Cerebellar nuclear complex (tissue), 1 donor: Measurements from ENCODE around the gene CRYGS.
"Not testable (repeated sequence)": the region's sequence is repeated elsewhere in the genome, so short reads cannot be mapped to it uniquely, and the experiment has no call there.

Experiments used
- DNase-seq, 2 experiments: peaks; one replicate each; lab custom pipeline; 2025; lab: John Stamatoyannopoulos, UW

The CRYGS gene

DNA sequence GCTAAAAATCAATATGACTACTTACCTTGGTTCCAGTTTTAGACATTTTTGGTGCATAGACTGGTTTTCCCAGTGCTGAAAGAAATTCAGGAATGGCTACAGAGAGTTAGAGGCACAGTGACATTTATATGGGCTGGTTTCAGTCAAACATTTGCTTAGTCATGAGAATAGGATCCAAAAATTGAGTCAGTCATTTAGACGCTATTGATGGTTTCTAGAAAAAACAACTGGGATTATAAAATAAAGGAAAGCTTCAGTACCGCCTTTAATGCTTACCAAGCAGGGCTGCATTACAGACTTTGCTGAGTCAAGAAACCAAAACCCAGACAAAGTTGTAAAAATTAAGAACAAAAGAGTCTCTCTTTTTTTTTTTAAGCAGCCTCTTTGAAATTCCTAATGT is at the start of gene CRYGS:
Gene CRYGS (minus strand): TSS at position 100 of the 400 bp plus-strand sequence. CDS start 54 bp downstream, at position 46.
- DNase-seq = no peak

DNA sequence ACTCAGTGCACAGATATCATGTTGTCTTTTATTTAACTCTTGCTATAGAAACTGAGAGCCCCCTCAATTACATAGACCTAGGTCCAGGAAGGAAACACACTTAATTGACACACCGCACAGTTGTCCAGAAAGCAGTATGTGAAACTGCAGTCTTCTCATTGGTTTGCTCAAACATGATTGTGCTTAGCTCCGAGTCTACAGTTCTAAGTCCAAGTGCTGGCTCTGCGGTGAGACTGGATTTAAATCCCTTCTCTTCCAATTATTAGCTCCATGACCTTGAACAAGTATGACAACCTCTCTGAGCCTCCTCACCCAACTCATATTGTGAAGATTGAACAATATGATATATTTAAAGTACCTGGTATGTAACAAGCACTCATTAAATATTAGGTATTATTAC is 49.7 kb upstream of the CRYGS start:
- no peak for DNase-seq

DNA sequence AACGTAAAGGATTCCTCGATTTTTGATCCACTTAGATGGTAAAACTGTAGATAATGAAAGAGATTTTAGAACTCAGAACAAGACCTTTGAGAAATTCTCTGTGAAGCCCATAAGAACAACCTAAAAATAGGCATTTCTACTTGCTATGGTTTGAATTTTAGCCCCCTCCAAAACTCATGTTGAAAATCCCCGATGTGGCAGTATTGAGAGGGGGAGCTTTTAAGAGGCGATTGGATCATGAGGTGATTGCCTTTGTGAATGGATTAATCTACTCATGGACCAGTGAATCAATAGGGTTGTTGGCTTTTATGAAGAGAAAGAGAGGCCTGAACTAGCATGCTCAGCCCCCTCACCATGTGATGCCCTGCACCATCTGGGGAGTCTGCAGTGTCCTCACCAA is 48.5 kb upstream of the CRYGS start:
- no peak for DNase-seq

DNA sequence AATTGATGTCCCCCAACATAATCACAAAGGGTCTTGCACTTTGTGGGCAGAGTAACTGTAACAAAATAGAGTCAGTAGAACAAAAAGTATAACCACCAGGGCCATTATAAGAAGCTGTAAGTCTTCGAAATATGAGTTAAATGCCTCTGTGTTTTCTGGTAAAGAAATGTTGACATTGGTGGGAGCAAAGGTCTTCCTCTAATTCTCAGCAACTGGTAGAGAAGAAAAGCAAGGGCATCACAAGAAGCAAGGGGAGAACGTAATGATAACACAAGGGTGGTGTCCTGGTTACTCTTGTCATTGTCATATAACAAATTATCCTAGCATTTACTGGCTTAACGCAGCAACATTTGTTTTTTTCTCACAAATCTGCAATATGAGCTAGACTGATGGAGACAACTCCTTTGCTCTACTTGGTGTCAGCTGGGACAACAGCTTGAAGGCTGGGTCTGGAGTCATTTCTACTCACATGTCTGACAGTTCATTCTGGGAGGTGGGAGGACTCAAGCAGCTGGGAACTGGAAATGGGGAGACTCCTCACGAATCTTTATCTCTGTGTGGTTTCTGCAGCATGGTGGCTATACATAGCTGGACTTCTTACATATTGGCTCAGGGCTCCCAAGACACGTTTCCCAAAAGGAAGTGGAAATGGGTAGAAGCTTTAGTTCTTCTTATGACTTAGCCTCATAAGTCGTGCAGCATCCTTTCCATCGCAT is 46.6 kb upstream of the CRYGS start:
- DNase-seq = no peak

DNA sequence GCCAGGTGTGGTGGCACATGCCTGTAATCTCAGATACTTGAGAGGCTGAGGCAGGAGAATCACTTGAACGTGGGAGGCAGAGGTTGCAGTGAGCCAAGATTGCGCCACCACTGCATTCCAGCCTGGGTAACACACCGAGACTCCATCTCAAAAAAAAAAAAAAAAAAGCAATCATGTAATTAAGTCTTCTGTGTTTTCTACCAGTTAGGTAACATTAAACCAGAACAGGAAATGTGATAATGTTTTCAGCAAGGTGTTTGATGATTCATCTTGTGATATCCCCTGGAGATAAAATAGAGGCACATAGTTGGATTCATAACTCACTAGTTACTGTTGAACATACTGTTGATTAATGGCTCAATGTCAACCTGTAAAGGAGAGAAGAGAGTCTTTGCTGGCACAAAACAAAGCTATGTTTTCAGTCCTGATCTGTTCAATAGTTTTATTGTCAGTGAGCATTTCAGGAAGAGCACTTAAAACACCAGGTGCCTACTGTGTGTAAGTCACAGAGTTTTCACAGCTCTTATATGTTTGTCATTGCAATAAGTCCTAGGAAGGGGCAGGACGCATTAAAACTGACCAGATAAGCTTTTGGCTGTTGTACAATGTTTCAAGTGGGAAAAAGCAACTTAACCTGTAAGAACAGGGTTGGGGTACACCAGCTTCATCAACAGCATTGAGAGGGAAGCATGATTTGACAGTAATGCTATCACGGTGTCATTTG is 45.8 kb upstream of the CRYGS start:
- DNase-seq = no peak

DNA sequence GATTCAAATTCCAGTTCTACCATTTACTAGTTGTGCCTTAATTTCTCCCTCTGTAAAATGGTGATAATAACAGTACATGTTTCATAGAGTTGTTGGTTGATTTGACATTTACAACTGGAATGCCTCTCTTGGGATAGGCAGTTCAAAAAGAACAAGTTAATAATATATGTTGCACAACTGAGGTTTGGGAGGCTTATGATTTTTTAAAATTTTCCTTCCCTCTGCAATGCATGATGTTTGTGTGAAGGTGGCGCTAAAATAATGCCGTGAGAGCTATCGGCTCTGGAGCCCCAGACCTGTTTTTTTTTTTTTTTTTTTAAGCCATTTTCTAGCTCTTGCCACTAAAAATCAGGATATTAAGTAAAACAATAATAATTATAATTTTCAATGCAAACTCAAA is 44.9 kb upstream of the CRYGS start:
- DNase-seq = no peak

DNA sequence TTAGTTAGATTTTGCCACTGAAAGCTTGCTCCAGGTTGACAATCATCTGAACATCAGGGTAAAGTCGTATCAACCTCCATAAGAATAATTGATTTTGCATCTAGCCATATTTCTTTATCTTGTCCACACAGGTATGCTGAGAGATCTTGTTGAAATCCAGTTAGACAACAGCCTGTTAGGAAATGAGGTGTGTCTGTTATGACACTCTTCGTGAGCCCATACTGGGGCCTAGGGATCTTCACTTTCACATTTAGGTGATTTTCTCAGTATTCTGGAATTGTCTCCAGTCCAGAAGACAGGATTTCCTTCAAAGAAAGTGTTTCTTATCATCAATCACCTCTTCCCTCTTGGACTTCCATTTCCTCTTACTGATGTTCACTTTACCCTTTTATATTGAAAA is 44.5 kb upstream of the CRYGS start:
- no peak for DNase-seq

DNA sequence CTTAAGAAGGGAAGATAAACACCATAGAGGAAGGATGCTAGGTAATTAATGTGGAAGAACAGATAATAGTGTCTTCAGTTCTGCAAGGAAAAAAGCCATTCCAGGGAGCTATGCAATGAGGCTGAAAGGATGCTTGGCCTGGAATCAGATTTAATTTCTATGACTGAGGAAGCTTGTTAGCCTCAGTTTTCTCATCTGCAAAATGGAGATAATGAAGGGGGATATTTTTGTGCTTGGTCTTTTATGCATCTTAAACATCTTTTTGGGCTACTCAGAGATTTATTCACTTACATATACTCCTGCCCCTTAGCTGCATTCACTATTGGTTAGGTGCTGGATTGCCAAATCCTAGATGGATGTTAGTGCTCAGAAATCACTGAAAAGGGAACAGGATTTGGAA is 43.0 kb upstream of the CRYGS start:
- no peak for DNase-seq

DNA sequence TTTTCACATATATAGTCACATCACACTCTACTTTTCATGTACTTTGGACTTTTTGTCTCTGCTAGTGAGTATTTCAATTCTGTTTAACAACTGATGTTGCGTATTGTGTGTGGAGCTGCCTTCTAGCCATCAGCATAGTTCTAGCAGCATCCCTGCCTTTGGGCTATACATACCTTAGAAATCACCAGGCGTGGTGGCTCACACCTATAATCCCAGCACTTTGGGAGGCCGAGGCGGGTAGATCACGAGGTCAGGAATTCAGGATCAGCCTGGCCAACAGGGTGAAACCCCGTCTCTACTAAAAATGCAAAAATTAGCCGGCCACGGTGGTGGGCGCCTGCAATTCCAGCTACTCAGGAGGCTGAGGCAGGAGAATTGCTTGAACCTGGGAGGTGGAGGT is 42.1 kb upstream of the CRYGS start:
- DNase-seq = not testable (repeated sequence)

DNA sequence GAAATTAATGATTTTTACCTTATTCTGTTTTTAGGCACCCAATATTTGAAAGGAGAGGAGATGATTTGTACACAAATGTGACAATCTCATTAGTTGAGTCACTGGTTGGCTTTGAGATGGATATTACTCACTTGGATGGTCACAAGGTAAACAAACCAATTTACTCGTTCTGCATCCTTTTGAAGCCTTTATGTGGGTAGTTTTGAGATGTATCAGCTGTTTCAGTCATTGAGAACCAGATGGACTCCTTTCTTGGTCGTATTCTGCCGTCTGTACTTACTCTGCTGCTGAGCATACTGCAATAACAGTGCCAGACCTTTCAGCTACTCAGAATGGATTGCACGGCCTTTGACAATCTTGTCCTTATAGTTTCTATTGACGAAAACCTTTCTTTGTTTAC is 39.7 kb upstream of the CRYGS start:
- DNase-seq = no peak

DNA sequence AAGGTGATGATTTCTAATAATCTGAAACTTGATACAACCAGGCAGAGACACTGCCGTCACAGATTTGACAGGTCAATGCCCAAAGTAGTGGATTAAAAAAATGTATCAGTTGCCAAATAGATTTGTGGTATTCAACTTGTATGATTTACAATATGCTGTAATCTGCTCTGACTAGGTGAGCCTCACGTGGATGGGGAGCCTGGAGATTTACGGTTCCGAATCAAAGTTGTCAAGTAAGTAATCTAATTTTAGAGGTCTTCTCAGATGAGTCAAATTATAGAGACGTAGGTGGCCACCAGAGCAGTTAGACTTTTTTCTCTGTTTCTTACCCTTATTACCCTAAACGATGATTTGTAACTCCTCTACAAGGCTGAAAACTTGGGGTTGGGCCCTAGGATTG is 38.4 kb upstream of the CRYGS start:
- no peak for DNase-seq

DNA sequence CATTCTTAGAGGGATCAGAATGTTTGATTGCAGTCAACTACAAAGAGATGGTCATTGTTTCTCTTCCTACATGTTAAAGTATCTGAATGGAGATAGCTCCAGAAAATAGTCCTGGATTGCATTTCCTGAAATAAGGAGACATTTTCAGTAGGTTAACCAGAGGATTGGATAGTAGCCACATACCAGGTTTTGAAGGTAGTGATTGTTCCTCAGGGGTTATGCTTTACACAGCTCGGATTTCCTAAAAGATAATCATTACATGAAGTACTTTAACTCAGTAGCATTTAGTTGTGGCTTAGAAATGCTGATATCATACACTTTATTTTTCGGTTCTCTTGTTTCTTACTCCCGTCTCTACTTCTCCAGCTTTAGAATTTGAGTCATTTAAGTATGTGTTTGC is 36.6 kb upstream of the CRYGS start:
- no peak for DNase-seq

DNA sequence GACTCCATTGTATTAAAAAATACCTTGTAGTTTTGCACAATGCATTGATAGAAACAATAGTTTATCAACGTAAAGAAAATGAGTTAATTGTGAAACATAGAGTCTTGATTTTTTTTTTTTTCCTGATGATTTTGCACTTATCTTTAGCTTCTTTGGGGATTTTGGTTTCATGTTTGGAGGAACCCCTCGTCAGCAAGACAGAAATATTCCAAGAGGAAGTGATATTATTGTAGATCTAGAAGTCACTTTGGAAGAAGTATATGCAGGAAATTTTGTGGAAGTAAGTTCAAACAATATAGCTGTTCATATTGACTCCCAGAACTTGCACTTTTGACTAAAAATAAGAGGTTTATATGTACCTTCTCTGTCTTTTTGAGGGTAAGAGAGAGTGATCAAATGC is 33.3 kb upstream of the CRYGS start:
- DNase-seq = no peak

DNA sequence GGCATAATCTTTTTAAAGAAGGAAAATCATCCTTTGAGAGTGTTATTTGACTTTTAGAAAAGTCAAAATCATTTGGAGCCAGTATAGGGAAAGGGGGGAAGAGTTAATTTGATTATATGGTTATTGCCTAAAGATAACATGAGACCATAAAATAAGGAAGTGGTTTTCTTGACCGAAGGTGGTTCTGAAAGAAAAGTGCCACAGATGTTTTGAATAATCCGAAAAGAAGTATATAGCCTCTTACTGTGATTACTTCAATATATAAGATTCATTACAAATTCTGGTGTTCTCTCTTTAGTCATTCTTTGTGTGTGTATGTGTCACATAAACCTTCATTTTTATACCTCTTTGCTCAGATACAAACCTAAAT is 27.4 kb upstream of the CRYGS start:
- DNase-seq = no peak

DNA sequence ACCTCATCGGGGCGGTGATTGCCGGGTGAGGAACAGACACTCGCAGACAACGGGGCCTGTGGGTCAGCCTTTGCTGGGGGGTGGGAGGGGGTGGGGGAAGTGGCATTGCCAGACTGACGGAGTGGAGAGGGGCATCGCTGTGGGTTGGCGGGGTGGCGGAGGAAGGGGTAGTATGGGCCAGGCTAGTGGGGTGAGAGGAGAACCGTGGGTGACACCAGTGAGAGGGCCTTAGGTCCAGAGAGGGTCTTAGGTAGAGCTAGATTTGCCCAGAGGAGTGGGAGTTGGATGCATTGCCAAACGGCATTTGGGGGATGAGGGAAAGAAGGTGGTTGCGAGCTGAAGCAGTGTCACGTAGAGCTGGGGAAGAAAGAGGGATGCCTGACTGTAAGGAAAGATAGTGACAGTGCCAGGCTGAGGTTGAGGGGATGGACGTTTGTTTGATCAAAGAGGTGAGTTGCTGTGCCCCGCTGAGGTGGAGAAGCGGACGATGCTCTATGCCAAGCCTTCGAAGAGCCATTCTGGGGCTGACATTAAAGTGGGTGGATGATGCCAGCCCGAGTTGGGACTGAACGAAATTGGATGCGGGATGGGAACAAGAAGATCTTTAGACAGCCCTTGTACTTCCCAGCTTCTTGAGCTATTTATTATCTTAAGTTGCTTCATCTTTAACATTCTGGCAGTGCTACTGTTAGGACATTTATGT is 26.9 kb upstream of the CRYGS start:
- DNase-seq = no peak

DNA sequence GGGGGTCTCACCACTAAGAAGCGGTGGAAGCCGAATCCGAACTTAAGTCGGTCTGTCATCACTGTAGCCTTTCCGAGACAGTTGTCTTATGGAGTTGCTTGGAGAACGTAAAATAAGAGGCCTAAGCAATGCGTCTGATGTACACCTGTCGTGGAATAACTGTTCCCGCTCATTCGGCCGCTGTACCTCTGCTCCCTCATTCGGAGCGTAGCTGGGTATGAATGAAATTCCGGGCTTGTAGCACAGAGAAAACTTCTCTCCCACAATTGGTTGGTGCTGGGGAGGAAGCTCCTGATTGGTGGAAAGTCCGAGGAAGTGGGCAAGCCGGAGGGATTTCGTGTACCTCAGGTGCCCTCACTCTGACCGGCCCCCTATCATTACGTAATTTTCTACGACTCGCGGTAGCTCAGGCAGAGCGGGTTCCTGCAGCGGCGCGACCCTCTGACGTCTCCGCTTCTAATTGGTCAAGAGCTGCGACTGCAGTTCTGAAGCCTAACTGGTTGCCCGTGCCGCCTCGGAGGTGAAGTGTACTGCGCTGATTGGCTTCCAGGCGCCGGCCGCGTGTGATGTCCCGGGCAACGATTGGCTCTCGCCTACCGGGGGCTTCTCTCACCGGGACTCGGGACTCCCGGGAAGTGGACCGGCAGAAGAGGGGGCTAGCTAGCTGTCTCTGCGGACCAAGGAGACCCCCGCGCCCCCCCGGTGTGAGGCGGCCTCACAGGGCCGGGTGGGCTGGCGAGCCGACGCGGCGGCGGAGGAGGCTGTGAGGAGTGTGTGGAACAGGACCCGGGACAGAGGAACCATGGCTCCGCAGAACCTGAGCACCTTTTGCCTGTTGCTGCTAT is 26.1 kb upstream of the CRYGS start, which contains the start of gene DNAJB11:
Gene DNAJB11 (plus strand): TSS at position 625 of the 845 bp plus-strand sequence. CDS start 178 bp downstream, at position 803.
- peak; percentile 99 for DNase-seq

DNA sequence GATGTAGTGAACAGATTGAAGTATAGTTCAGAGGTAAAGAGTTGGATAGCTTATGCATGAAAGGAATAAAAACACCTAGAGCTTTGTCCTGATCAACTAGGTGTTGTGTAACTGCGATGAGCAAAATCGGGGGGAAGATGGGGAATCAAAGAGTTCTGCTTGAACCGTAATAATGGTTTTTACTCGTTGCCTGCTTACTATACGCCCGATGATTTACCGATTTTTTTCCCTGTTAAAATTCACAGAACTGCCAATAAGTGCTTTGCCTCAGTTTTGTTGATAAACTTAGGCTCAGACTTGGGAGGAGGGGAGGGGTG is 25.6 kb upstream of the CRYGS start:
- DNase-seq = no peak

DNA sequence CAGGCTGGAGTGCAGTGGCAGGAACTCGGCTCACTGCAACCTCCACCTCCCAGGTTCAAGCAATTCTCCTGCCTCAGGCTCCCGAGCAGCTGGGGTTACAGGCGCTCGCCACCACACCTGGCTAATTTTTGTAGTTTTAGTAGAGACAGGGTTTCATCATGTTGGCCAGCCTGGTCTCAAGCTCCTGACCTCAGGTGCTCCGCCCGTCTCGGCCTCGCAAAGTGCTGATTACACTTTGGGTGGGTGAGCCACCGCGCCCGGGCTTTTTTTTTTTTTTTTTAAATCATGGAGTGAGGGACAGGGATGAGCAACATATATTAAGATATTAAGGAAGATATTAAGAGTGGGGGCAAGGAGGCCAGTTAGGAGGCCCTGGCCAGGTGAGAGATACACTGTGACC is 25.2 kb upstream of the CRYGS start:
- not testable (repeated sequence) for DNase-seq

DNA sequence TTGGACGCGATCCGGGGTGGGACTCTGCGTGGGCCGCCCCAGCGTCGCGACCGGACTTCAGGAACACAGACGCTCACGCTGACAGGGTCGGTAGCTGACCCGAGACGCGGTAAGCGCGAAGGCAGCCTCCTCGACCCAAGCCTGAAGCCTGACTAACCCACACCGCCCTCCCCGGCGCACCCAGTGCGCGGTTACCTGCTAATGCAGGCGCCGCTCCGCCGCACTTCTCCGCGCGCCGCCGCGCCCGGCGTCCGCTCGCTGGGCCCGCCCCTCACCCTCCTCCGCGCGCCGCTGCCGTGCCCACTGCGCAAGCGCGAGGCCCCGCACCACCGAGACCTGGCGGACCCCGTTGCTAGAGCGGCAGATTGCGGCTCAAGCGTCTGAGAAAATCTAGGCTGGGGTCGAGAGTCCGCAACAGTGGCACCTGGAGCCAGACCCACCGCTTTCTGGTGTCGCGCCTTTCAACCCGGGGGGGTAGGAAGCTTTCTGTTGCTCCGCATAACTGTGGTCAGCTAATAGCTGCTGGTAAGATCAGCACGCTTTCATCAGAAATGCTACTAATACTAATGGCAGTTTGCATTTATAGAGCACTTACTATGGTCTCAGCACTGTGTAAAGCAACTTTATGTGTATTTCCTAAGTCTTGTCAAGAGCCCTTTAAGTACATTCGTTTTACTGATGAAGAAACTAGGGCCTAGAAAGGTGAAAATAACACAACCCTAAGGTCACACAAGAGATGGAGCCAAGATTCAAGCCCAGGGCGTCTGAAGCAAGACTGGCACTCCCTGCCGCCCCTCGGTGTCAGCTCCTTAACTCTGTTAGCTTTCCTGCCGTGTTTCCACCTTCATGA is 23.1 kb upstream of the CRYGS start, which contains the start of gene TBCCD1:
Gene TBCCD1 (minus strand): TSS at position 268 of the 850 bp plus-strand sequence. CDS start 3,010 bp downstream, outside the sequence.
- DNase-seq = peak; percentile 6 to 81

DNA sequence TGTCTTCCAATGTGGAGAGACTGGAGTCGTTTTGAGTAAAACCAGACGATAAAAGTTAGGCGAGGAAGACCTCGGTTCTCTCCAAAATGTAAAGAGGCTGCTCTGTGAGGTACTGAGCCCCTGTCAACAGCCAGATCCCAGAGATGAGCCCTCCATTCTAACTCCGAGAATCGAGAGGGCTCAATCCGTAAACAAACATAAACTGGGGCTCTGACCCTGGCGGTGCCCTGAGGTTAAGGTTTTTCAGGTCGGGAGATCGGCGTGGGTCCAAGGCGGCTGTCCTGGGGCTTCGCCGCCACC is 22.5 kb upstream of the CRYGS start:
- peak in 1 of 2 experiments; percentile 3 for DNase-seq

DNA sequence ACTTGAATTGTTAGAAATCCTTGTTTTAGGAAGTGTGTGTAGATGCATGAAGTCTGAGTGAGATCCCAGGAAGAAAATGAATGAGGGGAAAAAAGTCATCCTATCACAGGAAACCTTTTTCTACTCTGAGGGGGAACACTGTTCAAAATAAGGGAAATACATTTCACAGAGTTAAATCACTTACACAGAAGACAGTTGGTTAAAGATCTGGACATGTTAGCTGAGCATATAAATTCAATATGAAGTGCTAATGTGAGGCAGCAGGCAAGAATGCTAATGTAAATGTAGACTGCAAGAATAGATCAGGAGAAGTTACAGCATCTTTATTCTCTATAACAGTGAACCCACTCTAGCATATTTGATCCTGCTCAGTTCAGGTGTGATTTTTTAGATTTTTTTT is 20.4 kb upstream of the CRYGS start:
- no peak for DNase-seq
